ENCODE data around the gene C11orf52. TPM values are rescaled to one million over a fixed set of nuclear protein-coding genes. Genes with fewer than 3 reads are reported as not detected.

The C11orf52 gene
- total and polyA plus RNA-seq, 2 of the 8 experiments (the other 6 are each of a cell fraction or from before 2014, with no cell fraction given), result 1.7 to 2.7 TPM

GRCh38 chr11:111910676-111911562 is 7.8 kb upstream of the C11orf52 start:
- Histone ChIP-seq H2BK15ac (ENCODE audit: low read length) (0 out of 2 replicates have a peak overlapping the region, but pooled peaks have one; percentile 21), H3K23ac (ENCODE audit: insufficient read length) (no peak overlapping the region), H4K8ac (ENCODE audit: extremely low read depth, insufficient read depth, low read length) (no peak overlapping the region), H3K27me3 (replicated peaks in 1 of 4; ENCODE audit: control insufficient read depth in 3 of 4, extremely low read depth in 1 of 4, insufficient read depth in 3 of 4, low read length in 3 of 4) (no peaks in the 10 kb centered on the region), H3K56ac (replicated peaks; ENCODE audit: insufficient read length, low read depth, low read length) (no peak overlapping the region), H3K79me2 (ENCODE audit: control insufficient read depth in 1 of 2, insufficient read depth in 2 of 2, low read length in 2 of 2) (no peaks in the 10 kb centered on the region), H3K14ac (ENCODE audit: insufficient read length) (no peak overlapping the region), H3K4ac (replicated peaks; ENCODE audit: insufficient read length, low read depth, low read length) (no peak overlapping the region), H2AK5ac (ENCODE audit: low read depth, low read length) (no peak overlapping the region), H2BK20ac (ENCODE audit: low read length) (no peak overlapping the region; the same call in 1 of the 2 replicates), H4K5ac (ENCODE audit: insufficient read length, low read depth, low read length) (no peak overlapping the region), H3K4me3 (ENCODE audit: extremely low read depth in 1 of 4, insufficient read depth in 2 of 4, low read depth in 3 of 4, low read length in 4 of 4) (no peak overlapping the region), H3K18ac (ENCODE audit: extremely low read depth, low read length) (no peak overlapping the region; the same call in 1 of the 2 replicates), H2AFZ (ENCODE audit: low read length) (no peak overlapping the region), H3K27ac (ENCODE audit: low read depth, low read length) (no peak overlapping the region), H3K36me3 (ENCODE audit: control insufficient read depth in 2 of 4, insufficient read depth in 4 of 4, low read length in 3 of 4) (no peaks in the 10 kb centered on the region), H2BK5ac (ENCODE audit: low read depth, low read length) (no peak overlapping the region), H3K9me3 (ENCODE audit: insufficient read depth in 2 of 2, low read depth in 1 of 2, low read length in 1 of 2) (no peaks in the 10 kb centered on the region), H4K20me1 (replicated peaks in 1 of 2; ENCODE audit: control insufficient read depth in 1 of 2, insufficient read depth in 2 of 2, low read length in 2 of 2) (no peaks in the 10 kb centered on the region), H2BK12ac (ENCODE audit: low read depth, low read length) (peak overlapping the region; percentile 71; the same call in 1 of the 2 replicates), H3K23me2 (ENCODE audit: low read depth, low read length) (peaks cover 4% of the 10 kb centered on the region; the same call in 1 of the 2 replicates), H2BK120ac (replicated peaks; ENCODE audit: low read depth, low read length) (no peak overlapping the region), H3K9ac (replicated peaks in 1 of 4; ENCODE audit: extremely low read depth in 1 of 4, low read depth in 3 of 4, low read length in 3 of 4) (no peak overlapping the region), H3K79me1 (ENCODE audit: low read depth, low read length) (no peaks in the 10 kb centered on the region), H3K4me2 (ENCODE audit: insufficient read depth in 1 of 2, low read depth in 2 of 2, low read length in 2 of 2) (no peak overlapping the region), H3K4me1 (replicated peaks in 1 of 4; ENCODE audit: control insufficient read depth in 3 of 4, insufficient read depth in 4 of 4, low read length in 3 of 4) (peaks cover 0 to 15% (median 9%) of the 10 kb centered on the region in 4 experiments), H4K91ac (replicated peaks; ENCODE audit: insufficient read length, low read length) (no peak overlapping the region)
- ChIA-PET CTCF (ENCODE audit: partially characterized antibody) (interaction anchor here (0.7 to 4.8 kb wide), 10 partner anchors 9 to 94 kb away, joined by 3 to 27 read pairs (median 4); no protein-coding TSS in a partner anchor), POLR2A (ENCODE audit: partially characterized antibody) (interaction anchor here (1.3 kb wide), 1 partner anchor 29 kb away, joined by 3 read pairs; no protein-coding TSS in a partner anchor)
- 96% methylated on average over 9 of the region's 9 CpGs; no CpG with 5 or more reads in 1 of the 2 experiments for WGBS, 2 experiments (ENCODE audit: extremely low coverage in 1 of 2, insufficient coverage in 1 of 2, insufficient read length in 1 of 2, insufficient replicate concordance in 2 of 2, low coverage in 1 of 2, low lambda C conversion rate in 2 of 2, missing lambda C conversion rate in 1 of 2)
- DNase-seq (ENCODE audit: low read depth in 1 of 2, low spot score in 2 of 2), result no peak
- no peak for FAIRE-seq
- TF ChIP-seq SIX5 (IDR thresholded peaks at IDR 0.05; ENCODE audit: low read depth, low read length), result no peak
- TF ChIP-seq TAF1 (IDR thresholded peaks at IDR 0.05; ENCODE audit: low read depth, low read length), result no peak
- TF ChIP-seq TAF7 (optimal IDR thresholded peaks at IDR 0.05; ENCODE audit: borderline replicate concordance, low read depth, low read length), result no peak
- TF ChIP-seq ZNF274 (IDR thresholded peaks at IDR 0.05; ENCODE audit: borderline replicate concordance, extremely low read depth, low read length), result no peak
- no peak for TF ChIP-seq RFX5 (IDR thresholded peaks at IDR 0.05; ENCODE audit: borderline replicate concordance, low read depth, low read length)
- no peak for TF ChIP-seq POLR2A (IDR thresholded peaks at IDR 0.05; ENCODE audit: control extremely low read depth in 1 of 2, low read depth in 2 of 2, low read length in 2 of 2)
- TF ChIP-seq MAFK (IDR thresholded peaks at IDR 0.05; ENCODE audit: low read depth, low read length), result no peak
- TF ChIP-seq SP1 (IDR thresholded peaks at IDR 0.05; ENCODE audit: low read depth, low read length), result no peak
- TF ChIP-seq RNF2 (IDR thresholded peaks at IDR 0.05; ENCODE audit: borderline replicate concordance, low read depth, low read length, missing control alignments, poor library complexity, severe bottlenecking), result no peak
- no peak for TF ChIP-seq CTBP2 (IDR thresholded peaks at IDR 0.05; ENCODE audit: borderline replicate concordance, insufficient read depth, insufficient read length, low read length)
- no peak for TF ChIP-seq TCF12 (IDR thresholded peaks at IDR 0.05; ENCODE audit: low read depth, low read length)
- no peak for TF ChIP-seq SRF (IDR thresholded peaks at IDR 0.05; ENCODE audit: low read depth, low read length)
